GM12864 (cell line): ENCODE data around the gene LTA.
A peak's percentile ranks its signal among the peaks of the same experiment; 100 is the strongest.
"Not testable (repeated sequence)": the region's sequence is repeated elsewhere in the genome, so short reads cannot be mapped to it uniquely, and the experiment has no call there.

Experiments used
- DNase-seq: peaks from one replicate; pipeline ENCODE4 v3.0.0-alpha.2; 2011; ENCODE audit warnings: low read depth
- H3K4me3 ChIP-seq: 2 replicates; pipeline ENCODE4 v1.5.1; 2011; ENCODE audit warnings: mild to moderate bottlenecking, low read depth, low read length, control low read depth
- CTCF ChIP-seq: IDR thresholded peaks from 2 replicates; pipeline ENCODE4 v1.5.1; 2011; ENCODE audit warnings: low read depth, mild to moderate bottlenecking, moderate library complexity, low read length, control low read depth, inconsistent platforms; ENCODE audit errors: missing control alignments

The LTA gene

DNA sequence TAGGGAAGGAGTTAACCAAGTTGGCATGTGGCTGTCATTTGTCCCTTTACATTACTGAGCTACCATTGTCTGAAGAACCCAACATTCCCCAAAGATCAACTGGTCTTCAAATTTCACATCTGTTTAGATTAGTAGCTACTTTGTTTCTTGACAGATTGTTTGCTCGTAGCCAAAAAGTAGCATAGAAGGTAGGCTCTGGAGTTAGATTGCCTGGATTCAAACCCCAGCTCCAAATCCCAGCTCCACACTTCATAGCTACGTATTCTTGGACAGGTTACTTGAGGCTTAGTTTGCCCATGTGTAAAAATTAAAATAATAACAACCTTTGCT, 23.6 kb upstream of the LTA start:
- no peak for DNase-seq
- H3K4me3 ChIP-seq, result peak overlapping the region; percentile 56; the same call in 1 of the 2 replicates
- TF ChIP-seq CTCF, result no peak

GRCh38 chr6:31551371-31551770, 20.7 kb upstream of the LTA start:
- TF ChIP-seq CTCF, result peak; percentile 73
- DNase-seq, result peak; percentile 63
- H3K4me3 ChIP-seq, result not testable (repeated sequence)

GRCh38 chr6:31556307-31556706, 15.8 kb upstream of the LTA start:
- H3K4me3 ChIP-seq, result no peak overlapping the region
- no peak for DNase-seq
- no peak for TF ChIP-seq CTCF

DNA sequence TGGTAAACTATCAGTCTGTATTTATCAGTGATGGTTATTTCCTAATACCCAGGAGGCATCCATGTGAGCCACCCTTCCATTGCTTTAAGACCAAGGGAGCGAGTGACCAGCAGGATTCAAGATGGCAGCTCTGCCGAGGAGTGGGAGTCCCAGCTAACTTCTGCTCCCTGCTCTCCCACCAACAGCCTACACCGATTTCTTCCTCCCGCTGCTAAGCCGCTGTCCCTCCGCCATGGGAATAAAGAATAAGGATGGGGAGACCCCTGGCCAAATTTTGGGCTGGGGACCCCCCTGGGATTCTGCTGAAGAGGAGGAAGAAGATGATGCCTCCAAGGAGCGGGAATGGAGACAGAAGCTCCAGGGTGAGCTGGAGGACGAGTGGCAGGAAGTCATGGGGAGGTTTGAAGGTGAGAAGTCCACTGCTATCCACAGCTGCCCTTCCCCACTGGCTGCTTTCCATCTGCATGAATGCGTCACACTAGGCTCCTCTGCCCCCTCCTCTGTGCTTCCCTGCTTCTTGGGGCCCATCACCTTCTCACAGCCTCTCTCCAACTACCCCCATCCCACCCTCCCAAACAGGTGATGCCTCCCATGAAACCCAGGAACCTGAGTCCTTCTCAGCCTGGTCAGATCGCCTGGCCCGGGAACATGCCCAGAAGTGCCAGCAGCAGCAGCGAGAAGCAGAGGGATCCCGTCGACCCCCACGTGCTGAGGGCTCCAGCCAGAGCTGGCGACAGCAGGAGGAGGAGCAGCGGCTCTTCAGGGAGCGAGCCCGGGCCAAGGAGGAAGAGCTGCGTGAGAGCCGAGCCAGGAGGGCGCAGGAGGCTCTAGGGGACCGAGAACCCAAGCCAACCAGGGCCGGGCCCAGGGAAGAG, 14.4 kb upstream of the LTA start:
- no peak for DNase-seq
- no peak for TF ChIP-seq CTCF
- H3K4me3 ChIP-seq, result peak overlapping the region; percentile 36

DNA sequence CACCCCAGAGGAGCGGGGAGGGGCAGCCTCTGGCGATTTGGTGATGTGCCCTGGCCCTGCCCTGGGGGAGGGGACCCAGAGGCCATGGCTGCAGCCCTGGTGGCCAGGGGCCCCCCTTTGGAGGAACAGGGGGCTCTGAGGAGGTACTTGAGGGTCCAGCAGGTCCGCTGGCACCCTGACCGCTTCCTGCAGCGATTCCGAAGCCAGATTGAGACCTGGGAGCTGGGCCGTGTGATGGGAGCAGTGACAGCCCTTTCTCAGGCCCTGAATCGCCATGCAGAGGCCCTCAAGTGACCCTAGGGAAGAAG, 13.8 kb upstream of the LTA start:
- TF ChIP-seq CTCF, result no peak
- no peak for DNase-seq
- peak overlapping the region; percentile 36 for H3K4me3 ChIP-seq

DNA sequence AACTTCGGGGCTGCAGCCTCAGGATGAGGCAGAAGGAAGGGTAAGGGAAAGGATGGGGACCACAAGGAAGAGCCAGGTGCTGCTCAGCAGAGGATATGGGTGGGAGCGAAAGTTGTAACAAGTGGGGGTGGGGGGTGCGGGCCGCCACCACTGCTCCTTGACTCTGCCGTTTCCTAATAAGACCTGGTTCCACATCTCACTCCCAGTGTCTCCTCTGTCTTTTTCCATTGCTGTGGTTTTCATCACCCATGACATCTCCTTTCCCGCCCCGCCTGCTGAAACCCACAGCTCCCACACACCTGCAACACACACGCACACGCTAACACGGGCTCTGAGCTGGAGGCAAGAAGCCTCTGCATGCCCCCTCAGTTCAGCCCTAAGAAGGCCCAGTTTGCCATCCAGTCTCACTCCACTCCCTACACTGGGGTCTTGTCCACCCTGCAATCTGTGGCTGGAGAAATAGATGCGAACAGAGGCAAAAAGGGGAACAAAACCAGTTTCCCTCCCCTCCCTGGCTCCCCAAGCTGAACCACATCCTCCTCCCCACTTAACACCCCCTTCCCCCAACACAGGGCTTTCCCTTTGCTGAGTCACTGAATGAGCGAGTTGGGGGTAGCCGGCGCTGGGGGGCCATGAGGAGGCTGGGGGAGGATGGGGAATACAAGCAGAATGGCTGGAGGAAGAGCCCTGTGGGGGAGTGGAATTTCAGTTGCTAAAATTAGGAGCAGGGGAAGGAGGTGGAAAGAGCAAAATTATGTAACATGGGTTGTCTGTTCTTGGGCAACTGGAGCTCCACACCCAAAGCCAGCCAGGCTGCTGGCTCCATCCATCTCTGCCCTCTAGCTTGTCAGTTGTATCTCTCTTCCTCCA, 13.2 kb upstream of the LTA start:
- H3K4me3 ChIP-seq, result peak overlapping the region; percentile 36
- peak; percentile 78 for DNase-seq
- TF ChIP-seq CTCF, result no peak
